Adrenal gland (tissue), 5 donors: ENCODE data around the gene CLCF1.

Experiments
- POLR2A ChIP-seq, 2 donors: fragments of 450-650 bp; IDR thresholded peaks; one replicate each; pipeline ENCODE4 v1.6.1; 2017; ENCODE audit warnings: antibody characterized with exemption in 2 of 2, mild to moderate bottlenecking in 2 of 2, moderate library complexity in 1 of 2
- TF ChIP-seq, protein P1 (sequence below), 6 experiments: fragments of 450-650 bp in 4 of 6; fragments of 200-600 bp in 2 of 6; sonication (generic) in 1 of 6; IDR thresholded peaks; 1 replicate in 5 of 6; 2 replicates in 1 of 6; pipeline versions ENCODE4 v1.5.1 to v1.8.0; 2016 to 2021; ENCODE audit warnings: antibody characterized with exemption in 6 of 6, mild to moderate bottlenecking in 2 of 6, moderate library complexity in 1 of 6
- donor health status: DM: no; HTN: no; CAD: no.

DNA sequence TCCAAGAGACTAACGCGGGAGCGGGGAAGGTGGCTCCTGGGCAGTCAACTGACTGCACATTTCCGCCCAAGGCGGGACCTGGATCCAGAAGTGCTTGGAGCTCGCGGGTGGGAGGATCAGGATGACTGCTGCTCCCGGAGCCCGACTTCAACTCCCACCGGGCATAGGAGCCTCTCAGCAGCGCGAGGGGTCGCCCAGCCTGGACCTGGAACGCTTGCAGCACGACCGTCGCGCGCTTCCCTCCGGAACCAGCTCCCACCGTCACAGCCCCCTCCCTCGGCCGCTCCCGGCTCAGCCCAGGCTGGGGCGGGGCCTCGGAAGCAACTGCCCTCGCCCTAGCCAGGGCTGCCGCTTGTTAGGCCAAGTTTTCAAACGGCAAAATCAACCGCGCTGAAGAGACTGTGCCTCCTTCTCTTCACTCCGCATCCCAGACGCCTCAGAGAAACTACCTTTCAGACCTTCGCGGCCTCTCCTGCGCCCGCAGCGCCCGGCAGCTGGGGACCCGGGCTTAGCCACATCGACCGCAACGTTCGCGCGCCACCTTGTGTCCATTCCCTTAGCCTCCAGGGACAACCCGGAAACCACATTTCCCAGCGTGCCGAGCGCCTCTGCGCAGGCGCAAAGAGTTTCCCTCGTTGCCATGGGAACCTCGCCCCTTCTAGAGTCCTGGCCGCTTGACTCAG is 56.1 kb downstream of the CLCF1 start:
- TF ChIP-seq, protein P1, sequence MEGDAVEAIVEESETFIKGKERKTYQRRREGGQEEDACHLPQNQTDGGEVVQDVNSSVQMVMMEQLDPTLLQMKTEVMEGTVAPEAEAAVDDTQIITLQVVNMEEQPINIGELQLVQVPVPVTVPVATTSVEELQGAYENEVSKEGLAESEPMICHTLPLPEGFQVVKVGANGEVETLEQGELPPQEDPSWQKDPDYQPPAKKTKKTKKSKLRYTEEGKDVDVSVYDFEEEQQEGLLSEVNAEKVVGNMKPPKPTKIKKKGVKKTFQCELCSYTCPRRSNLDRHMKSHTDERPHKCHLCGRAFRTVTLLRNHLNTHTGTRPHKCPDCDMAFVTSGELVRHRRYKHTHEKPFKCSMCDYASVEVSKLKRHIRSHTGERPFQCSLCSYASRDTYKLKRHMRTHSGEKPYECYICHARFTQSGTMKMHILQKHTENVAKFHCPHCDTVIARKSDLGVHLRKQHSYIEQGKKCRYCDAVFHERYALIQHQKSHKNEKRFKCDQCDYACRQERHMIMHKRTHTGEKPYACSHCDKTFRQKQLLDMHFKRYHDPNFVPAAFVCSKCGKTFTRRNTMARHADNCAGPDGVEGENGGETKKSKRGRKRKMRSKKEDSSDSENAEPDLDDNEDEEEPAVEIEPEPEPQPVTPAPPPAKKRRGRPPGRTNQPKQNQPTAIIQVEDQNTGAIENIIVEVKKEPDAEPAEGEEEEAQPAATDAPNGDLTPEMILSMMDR (IDR thresholded peaks at IDR 0.05), result peak; percentile 81 to 100 (median 98)
- TF ChIP-seq POLR2A (IDR thresholded peaks at IDR 0.05), result peak; percentile 34 to 46
